G401 (cell line): ENCODE data around the gene RHBG. TPM values are rescaled to one million over a fixed set of nuclear protein-coding genes. Genes with fewer than 3 reads are reported as not detected.
A peak's percentile ranks its signal among the peaks of the same experiment; 100 is the strongest.

Experiments used
- DNase-seq: peaks from one replicate; pipeline ENCODE4 v3.0.0-alpha.2; 2015; ENCODE audit warnings: low spot score
- in situ Hi-C: cut with HindIII; loops from 2 replicates; pipeline ENCODE4 v1.10.0; 2016; ENCODE audit warnings: low sequenced_read_pairs, mixed read lengths
- total RNA-seq: library from RNA; depleted of rRNA; stranded (reverse); fragments of >200 nt; shearing (Covaris generic); gene quantifications from 2 replicates; pipeline ENCODE4 v1.2.3, GENCODE V29; 2014

RHBG gene
- total RNA-seq, 1 experiment from 2014 or later = 3.5 TPM

DNA sequence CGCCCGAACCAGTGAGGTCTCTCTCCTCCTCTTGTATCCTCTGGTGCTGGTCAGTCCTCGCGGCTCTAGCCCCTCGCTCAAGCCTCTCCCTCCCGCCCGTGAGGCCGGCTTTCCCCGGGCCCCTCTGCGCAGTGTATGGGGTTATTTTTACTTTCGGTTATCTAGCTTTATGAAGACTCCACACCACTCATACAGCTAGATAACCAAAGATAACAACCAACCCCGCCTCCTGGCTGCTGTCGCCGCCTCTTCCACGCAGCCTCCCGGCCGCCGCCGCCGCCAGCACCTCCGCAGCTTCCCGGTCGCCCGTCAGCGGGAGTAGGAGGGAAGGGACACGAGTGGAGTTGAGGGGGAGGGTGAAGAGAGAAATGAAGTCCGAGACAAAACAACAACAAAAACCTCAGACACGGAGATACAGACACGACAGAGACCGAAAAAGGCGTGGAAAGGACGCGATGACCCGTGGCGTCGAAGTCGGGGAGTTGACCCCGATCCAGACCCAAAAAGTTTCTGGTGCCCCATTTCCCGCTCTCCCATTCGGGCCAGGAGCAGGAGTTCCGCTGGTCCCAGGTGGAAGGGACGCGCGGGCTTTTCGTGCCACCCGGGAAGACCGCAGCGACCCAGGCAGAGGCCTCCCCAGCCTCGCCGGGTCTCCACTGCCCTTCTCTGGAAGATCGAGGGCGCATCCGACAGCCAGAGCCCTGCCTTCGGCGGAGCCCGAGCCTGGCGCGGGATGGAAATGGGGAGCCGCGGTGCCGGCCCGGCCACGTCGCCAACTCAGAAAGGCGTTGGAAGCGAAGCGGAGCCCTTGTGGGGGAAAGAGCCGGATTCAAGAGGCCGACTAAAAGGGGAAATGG, 51.4 kb downstream of the RHBG start:
- DNase-seq = peak; percentile 45
- in situ Hi-C loops = no loop called here

DNA sequence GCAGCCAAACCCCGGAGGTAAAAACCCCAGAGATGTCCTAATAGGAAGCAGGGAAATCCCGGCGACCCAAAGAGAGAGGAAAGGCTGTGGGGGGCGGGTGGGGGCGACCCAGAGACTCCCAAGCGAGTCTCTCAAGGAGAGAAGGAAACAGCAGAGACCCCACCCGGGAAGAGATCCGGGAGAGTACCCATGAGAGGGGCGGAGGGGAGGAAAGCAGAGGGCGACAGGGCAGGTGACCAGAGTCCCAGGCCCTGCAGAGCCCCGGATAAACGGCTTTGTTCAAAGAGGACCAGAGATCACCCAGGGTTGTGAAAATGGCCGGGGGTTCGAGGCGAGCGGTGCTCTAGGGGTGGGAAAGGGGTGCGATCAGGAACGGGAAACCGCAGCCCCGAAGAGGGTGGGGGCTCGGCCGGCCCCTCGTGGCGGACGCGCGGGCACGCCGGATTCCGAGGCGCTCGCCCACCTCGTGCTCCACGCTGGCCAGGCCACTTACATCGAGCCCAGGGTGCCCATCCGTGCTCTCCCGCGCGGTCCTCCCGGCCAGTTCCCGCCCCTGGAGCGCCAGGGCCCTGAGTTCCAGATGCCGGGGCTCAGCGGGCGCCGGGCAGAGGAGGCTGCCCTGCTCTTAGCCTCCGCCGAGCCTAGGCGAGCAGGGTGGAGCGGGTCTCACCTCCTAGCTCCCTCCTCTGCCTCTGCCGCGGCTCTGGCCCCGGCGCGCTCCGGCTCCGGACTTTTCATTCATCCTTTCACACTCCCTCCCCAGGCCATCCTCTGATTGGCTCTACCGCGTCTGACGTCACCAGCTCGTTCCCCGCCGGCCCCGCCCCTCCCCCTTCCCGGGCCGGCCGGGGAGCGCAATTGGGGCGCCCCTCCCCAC, 52.3 kb downstream of the RHBG start:
- DNase-seq = peak; percentile 95
- in situ Hi-C loops = no loop called here

DNA sequence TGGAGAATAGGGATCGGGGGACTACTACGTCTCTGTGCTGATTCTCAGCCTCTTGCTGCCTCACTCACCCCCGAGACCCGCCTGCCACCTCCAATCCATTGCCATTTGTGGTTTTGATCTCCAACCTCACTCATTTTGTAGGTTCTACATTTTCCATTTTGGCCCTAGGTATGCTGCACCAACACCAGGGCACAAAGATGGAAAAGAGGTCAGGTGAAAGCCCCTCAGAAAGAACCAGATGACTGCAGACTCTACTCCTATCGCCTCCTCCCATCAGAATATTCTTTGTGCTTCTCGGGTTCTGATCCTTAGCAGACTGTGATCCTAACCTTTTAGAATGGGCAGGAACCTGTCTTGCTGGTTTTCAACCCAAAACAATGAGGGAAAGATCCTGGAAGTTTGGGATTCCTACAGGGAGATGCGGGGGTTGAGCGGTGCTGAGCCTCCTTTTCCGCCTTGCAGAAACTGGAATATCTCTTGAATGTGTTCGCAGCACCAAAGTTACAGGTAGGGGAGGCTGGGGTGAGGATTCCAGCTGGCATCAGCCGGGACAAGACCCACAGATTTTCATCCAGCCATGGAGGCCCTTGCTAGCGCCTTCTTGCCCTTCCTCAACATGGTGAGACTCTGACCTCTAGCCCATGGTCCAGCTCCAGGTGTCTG, 53.1 kb downstream of the RHBG start:
- no peak for DNase-seq
- in situ Hi-C loops = no loop called here

DNA sequence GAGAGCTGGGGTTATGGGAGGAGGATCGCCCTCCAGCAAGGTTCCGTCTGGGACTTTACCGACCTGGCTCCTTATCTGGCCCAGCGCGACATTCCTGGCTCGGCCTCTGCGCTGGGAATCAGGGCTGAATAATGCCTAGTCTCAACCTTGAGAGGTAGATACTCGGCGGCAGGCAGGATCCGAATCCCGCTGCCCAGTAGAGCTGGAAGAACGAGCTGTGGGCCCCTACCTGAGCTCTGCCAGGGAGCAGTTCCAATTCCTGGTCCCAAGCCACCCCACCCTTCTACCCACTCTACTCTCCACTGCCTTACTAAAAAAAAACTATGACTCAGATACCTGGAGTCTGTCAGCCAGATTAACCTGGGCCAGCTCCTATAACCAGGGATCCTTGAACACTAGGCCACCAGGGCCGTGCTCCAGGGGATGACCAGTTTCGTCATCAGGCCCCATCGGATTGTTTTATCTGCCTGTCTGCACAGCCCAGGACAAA, 53.6 kb downstream of the RHBG start:
- peak; percentile 55 for DNase-seq
- in situ Hi-C loops = no loop called here

DNA sequence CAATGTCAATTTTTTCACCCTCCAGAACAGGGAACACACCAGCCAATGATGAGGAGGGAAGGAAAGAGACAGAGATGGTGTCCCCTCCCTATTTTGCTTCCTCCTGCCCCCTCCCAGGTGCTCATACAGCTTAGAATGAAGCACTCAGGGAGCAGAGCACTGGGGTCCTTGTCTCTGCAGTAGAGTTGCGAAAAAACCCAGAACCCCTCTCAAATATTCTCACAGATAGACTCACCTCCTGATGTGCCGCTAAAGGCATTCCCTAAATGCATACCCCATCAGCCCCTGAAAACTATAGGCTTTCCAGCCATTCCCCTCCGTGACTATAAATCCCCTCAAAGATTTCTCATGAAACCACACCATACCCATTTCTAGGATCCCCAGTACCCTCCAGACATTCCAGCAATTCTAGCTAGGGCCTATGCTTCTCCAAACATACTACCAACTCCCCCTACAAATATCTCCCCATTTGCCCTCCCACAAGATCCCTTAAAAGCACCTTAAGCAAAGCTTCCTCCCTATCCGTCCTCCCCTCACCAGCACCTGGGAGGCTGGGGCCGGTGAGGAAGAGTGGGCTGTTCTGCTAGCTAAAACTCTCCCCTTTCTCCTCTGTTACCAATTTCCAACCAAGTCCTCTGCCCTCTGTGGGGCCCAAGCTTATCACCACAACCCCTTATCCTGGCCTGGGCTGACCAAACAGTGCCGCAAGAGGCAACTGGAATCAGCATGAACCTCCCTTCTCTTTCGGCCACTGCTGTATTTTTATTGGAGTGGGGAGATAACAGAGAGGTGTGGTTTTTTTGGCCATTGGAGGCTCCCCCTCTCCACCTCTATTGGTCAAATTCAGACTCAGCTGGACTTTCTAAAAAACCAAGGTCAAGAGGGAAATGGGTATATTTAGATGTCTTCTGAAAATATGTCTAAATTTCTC, 54.7 kb downstream of the RHBG start:
- in situ Hi-C loops = no loop called here
- DNase-seq = no peak

DNA sequence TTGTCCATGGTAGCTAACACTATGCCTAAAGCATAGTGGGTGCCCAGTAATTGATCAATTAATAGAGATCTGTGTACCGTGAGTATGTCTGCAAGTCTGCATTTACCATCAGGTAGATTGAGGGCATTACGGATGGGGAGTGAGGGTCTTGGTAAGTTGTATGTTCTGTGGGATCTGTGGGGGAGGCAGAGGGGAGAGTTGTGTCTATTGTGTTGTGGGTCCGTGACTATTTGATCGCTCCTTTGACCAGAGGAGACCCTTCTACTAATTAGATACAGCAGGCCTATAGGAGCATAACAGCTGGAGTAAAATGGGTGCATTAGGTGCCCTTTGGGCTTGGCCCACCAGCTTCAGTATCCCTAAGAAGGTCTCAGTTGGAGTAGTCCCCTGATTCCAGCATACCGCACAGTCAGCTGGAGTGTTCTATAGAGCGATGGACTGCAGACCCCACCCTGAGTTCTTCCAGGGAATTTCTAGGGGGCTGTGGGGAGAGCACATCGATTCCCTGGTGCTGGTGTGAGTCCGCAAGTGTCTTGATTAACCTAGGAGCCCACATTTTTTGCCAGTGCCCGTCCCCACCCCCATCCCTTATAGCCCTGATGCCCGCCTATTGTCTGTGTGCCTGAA, 55.9 kb downstream of the RHBG start:
- in situ Hi-C loops = no loop called here
- DNase-seq = no peak

DNA sequence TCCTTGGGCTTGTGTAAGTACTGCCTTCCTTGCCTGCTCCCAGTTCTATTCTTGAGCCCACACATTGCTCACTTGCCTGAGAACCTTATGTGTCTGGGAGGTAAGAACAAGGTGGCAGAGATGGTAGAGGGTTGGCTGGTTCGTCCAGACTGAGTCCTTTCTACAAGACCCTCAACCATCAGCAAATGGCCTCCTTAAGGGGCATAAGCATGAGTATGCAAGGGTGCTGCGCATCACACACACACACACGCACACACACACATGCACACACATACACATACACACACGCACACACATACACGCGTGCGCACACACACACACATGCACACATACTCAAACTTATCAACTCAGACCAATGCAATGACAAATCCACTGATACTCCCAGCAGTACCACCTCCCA, 56.9 kb downstream of the RHBG start:
- DNase-seq = no peak
- in situ Hi-C loops = no loop called here

DNA sequence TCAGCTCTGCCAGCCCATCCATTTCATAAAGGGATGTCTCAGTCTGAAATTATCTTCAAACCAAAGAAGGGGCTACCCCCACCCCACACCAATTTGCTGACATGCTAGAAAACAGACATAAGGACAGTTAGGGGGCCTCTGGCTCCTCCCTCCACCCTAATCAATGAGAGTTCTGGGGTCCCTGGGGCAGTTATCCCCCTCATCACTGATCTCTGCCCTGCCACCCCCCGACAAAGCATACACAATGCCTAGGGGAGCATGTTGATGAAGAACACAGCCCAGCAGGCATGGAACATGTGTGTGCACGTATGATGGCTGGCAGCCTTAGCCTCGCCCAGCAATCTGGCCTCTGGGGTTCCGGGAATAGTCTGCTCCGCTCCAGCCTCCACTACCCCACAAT, 58.9 kb downstream of the RHBG start:
- in situ Hi-C loops = no loop called here
- DNase-seq = no peak

DNA sequence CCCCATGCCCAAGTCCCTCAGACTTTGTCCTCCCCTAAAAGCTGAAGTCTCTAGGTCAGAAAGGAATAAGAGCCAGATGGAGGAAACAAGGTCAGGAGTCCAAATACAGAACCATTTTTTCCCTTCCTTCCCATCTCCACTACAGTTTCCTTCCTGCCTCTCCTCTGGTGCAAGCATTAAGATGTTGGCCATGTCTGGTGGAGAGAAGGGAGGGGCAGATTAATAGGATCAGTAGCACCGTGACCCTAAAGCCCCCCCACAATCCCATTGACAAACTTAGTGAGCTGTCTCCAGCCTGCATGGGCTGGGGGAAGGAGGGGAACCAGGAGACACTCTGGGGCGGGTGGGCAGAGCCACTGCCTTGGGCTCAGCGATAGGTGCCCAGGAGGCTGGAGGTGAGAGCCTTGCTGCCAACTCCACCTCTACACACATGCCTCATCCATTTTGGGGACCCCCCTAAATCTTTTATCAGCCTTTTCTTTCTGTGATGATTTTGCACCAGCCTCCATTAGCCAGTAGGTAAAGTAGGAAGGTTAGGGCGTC, 59.8 kb downstream of the RHBG start:
- no peak for DNase-seq
- in situ Hi-C loops = no loop called here

DNA sequence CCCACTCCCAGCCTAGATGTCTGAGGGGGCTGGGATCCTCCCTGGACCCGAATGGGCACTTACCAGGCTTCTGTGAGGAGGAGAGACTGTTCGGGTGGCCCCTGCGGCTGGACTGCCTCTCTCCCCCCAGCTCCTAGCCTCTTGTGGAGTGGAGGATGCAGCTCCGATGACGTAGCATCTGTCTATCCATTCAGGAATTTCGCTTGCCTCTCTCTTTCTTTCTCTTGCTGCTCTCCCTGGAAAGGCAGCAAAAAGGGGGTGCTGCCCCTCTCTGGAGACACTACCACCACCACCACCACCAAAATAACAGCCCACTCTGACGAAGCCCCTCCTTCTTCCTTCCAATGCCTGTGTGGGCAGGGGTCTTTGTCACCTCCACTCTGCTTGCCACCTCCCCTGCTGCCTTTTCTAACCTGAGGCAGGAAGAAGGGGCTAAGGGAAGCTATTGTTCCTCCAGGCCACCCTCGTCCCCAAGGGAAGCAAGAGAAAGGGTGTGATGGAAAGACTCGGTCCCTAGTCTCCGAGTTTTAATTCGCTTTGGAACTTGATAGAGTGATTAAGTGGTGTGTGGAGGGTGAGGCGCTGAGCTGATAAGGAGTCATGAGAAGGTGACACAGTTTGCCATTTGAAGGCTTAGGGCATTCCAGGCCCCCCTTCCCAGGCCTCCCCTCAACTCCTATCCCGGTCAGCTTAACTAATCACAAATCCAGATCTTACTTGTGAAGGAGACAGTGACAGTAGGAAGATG, 60.5 kb downstream of the RHBG start:
- DNase-seq = peak; percentile 59
- in situ Hi-C loops = loop anchor here (5.0 kb wide), 1 partner anchor 57 kb away; no protein-coding TSS in a partner anchor

DNA sequence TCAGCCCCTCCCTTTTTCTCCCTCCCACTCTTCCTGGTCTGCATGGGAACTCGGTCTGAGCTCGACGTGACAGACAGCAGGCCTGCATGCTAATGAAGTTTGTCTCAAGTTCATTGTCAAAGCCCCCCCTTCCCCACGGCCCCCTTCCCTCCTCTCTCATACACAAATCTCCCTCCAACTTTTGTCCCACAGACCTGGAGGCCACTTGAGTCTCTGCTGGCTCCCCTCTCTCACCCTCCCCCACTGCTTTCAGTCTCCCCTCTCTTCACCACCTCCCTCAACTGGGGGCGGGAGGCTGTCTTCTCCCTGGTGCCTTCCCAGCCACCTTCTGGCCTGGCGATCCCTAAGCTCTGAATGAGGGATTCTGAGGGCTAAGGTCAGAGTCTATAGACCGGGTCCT, 61.3 kb downstream of the RHBG start:
- no peak for DNase-seq
- in situ Hi-C loops = loop anchor here (5.0 kb wide), 1 partner anchor 58 kb away; no protein-coding TSS in a partner anchor

DNA sequence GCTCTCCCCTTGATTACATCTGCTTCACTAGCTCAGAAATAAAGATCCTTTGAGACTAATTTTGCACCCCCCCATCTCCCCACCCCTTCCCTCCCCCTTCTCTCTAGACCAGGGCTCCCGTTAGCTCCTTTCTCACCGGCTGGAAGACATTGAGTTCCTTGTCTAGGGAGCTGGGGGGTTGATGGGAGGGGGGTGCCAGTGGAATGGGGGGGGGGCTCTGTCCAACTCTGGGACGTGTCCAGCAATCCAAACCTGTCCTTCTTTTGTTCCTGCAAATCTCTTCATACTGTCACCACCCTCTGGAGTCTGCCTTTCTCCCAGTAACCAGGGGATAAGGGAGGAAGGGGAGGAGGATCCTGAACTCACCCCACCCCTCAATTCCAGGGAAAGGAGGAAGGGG, 61.9 kb downstream of the RHBG start:
- no peak for DNase-seq
- in situ Hi-C loops = loop anchor here (5.0 kb wide), 1 partner anchor 59 kb away; no protein-coding TSS in a partner anchor

DNA sequence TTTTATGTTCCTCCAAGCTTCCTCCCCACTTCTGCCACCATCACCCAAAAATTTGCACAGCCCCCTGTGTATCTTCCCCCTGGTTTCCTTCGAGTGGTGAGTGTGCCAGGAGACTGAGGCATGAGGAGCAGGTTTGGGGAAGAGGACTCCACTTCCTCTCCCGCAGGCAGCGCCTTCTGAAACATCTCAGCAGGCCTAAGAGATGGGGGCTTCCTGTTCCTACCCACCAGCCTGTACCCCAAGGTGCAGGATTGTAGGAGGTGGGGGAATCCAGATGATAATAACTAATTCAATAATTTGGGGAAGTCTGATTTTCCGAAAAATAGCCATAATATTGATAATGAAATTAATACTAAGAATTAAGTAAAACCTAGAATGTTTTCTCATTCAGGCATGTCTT, 62.4 kb downstream of the RHBG start:
- DNase-seq = no peak
- in situ Hi-C loops = loop anchor here (5.0 kb wide), 1 partner anchor 59 kb away; no protein-coding TSS in a partner anchor

DNA sequence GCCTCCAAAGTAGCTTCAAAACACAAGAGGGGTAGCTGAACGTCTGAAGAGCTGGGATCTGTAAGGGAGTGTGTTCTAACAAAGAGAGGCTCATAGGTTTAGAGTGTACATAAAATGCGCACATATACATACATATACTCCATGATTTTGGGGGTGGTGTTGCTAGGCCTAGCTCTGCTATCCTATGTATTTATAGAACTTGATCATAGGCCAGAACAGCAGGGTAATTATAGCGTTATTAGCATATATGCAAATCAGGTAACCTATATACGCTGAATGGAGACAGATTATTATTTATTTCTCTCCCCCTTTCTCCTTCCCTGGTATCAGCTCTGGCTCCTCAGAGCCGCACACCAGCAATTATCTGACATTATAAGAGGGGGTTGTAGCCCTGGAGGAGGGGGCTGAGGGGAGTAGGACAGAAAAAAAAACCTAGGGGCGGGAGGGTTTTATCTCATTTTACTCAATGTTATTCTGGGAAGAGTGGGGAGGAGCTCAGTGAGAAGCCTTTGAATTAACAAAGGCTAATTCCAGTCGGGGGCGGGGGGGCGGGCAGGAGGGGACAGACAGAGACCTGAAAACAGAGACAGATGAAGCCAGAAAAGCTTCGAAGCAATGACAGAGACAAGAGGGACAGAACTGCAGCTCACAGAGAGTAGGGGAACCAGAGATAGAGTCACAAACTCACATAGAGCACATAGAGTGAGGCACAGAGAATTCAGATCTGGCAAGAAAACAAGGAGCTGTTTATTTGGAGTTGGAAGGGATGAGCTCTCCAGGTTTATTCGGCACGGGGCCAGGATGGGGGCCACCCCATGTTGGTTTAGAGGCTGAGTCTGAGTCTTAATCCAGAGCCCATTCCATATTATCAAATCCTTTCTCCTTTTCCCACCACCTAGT, 63.0 kb downstream of the RHBG start:
- DNase-seq = no peak
- in situ Hi-C loops = loop anchor here (5.0 kb wide), 1 partner anchor 60 kb away; no protein-coding TSS in a partner anchor

DNA sequence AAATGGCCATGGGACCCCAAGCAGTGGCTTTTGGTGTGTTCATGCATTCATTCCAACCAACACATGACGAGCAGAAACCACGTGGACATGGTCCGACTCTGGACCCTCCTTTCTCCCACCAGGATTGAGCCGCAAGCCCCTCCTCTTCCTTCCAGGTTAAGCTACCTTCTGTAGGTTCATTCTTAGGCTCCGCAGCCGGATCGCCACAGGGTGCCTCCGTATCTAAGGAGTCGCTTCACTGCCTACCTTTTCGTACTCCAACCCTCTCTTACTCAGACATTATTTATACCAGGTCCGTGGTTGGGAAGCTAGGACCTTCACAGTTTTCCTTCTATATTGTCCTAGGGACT, 63.6 kb downstream of the RHBG start:
- no peak for DNase-seq
- in situ Hi-C loops = loop anchor here (5.0 kb wide), 1 partner anchor 60 kb away; no protein-coding TSS in a partner anchor

DNA sequence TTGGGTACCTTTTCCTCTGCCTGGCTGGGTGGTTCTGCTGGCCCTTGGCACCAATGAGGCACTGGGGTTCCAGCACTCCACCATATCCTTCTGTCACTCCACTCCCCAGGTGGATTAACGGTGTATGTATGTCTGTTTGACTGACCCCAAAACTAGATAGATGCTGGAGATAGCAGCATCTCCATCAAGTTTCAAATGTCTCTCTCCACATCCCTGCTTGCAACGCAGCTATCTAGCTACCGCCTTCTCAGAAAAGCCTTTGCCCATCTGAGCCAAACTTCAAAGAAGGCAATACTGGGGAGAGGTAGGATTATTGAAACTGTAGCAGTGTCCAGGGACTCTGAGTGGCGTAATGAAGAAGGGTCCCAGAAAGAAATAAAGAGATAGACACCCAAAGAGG, 64.0 kb downstream of the RHBG start:
- DNase-seq = no peak
- in situ Hi-C loops = loop anchor here (5.0 kb wide), 1 partner anchor 61 kb away; no protein-coding TSS in a partner anchor
